Measurements from ENCODE around the gene PRPF18.

PRPF18 gene

GRCh38 chr10:13668126-13668525 is 81.4 kb downstream of the PRPF18 start:
- H3K9me3 ChIP-seq (ENCODE audit: insufficient read depth, low read length, severe bottlenecking): no peaks in the 10 kb centered on the region
- no peak overlapping the region for H3K4me2 ChIP-seq (ENCODE audit: insufficient read depth, low read length)
- H3K36me3 ChIP-seq (ENCODE audit: insufficient read depth, low read length): peaks cover 76% of the 10 kb centered on the region
- H2AFZ ChIP-seq (ENCODE audit: low read depth, low read length): no peak overlapping the region
- no peak for DNase-seq
- H3K4me3 ChIP-seq (ENCODE audit: low read depth in 1 of 2, low read length in 2 of 2): no peak overlapping the region
- no peaks in the 10 kb centered on the region for H3K4me1 ChIP-seq (ENCODE audit: insufficient read depth, low read length)
- TF ChIP-seq CTCF (IDR thresholded peaks at IDR 0.05; ENCODE audit: borderline replicate concordance, extremely low read depth, low read length, poor library complexity, severe bottlenecking): no peak
- no peak for TF ChIP-seq EZH2 (IDR thresholded peaks at IDR 0.05; ENCODE audit: borderline replicate concordance, low read depth, low read length, severe bottlenecking)
- H3K27ac ChIP-seq (ENCODE audit: low read length): no peak overlapping the region
- H3K79me2 ChIP-seq (ENCODE audit: insufficient read depth, low read length): no peaks in the 10 kb centered on the region
- 0 out of 2 replicates have a peak, but pooled peaks cover 3% of the 10 kb centered on the region for H4K20me1 ChIP-seq (ENCODE audit: insufficient read depth, low read length)
- no peak for ATAC-seq (ENCODE audit: insufficient read depth, low read depth)
- H3K27me3 ChIP-seq (ENCODE audit: insufficient read depth, low read length, poor library complexity): no peaks in the 10 kb centered on the region
- no peak overlapping the region for H3K9ac ChIP-seq (ENCODE audit: low read depth, low read length)

- H3K36me3 ChIP-seq (ENCODE audit: insufficient read depth, low read length): peaks cover 76% of the 10 kb centered on the region
- no peaks in the 10 kb centered on the region for H3K9me3 ChIP-seq (ENCODE audit: insufficient read depth, low read length, severe bottlenecking)
- no peaks in the 10 kb centered on the region for H3K79me2 ChIP-seq (ENCODE audit: insufficient read depth, low read length)
- H3K27ac ChIP-seq (ENCODE audit: low read length): no peak overlapping the region
- no peak overlapping the region for H3K4me2 ChIP-seq (ENCODE audit: insufficient read depth, low read length)
- H2AFZ ChIP-seq (ENCODE audit: low read depth, low read length): no peak overlapping the region
- no peak overlapping the region for H3K9ac ChIP-seq (ENCODE audit: low read depth, low read length)
- 0 out of 2 replicates have a peak, but pooled peaks cover 3% of the 10 kb centered on the region for H4K20me1 ChIP-seq (ENCODE audit: insufficient read depth, low read length)
- no peaks in the 10 kb centered on the region for H3K4me1 ChIP-seq (ENCODE audit: insufficient read depth, low read length)
- no peak for ATAC-seq (ENCODE audit: insufficient read depth, low read depth)
- H3K27me3 ChIP-seq (ENCODE audit: insufficient read depth, low read length, poor library complexity): no peaks in the 10 kb centered on the region
- no peak overlapping the region for H3K4me3 ChIP-seq (ENCODE audit: low read depth in 1 of 2, low read length in 2 of 2)
- TF ChIP-seq CTCF (IDR thresholded peaks at IDR 0.05; ENCODE audit: borderline replicate concordance, extremely low read depth, low read length, poor library complexity, severe bottlenecking) (no peak), EZH2 (IDR thresholded peaks at IDR 0.05; ENCODE audit: borderline replicate concordance, low read depth, low read length, severe bottlenecking) (no peak)
- DNase-seq: no peak
Measured at GRCh38 chr10:13669182-13669855, 82.6 kb downstream of the PRPF18 start.

GRCh38 chr10:13669901-13670300 is 83.1 kb downstream of the PRPF18 start:
- Histone ChIP-seq H2AFZ (ENCODE audit: low read depth, low read length) (no peak overlapping the region), H3K9me3 (ENCODE audit: insufficient read depth, low read length, severe bottlenecking) (no peaks in the 10 kb centered on the region), H3K4me1 (ENCODE audit: insufficient read depth, low read length) (no peaks in the 10 kb centered on the region), H3K9ac (ENCODE audit: low read depth, low read length) (no peak overlapping the region), H4K20me1 (ENCODE audit: insufficient read depth, low read length) (0 out of 2 replicates have a peak, but pooled peaks cover 3% of the 10 kb centered on the region), H3K4me2 (ENCODE audit: insufficient read depth, low read length) (no peak overlapping the region), H3K27me3 (ENCODE audit: insufficient read depth, low read length, poor library complexity) (no peaks in the 10 kb centered on the region), H3K79me2 (ENCODE audit: insufficient read depth, low read length) (no peaks in the 10 kb centered on the region), H3K4me3 (ENCODE audit: low read depth in 1 of 2, low read length in 2 of 2) (no peak overlapping the region), H3K36me3 (ENCODE audit: insufficient read depth, low read length) (peaks cover 81% of the 10 kb centered on the region), H3K27ac (ENCODE audit: low read length) (no peak overlapping the region)
- no peak for TF ChIP-seq EZH2 (IDR thresholded peaks at IDR 0.05; ENCODE audit: borderline replicate concordance, low read depth, low read length, severe bottlenecking)
- no peak for TF ChIP-seq CTCF (IDR thresholded peaks at IDR 0.05; ENCODE audit: borderline replicate concordance, extremely low read depth, low read length, poor library complexity, severe bottlenecking)
- DNase-seq (no peak), ATAC-seq (ENCODE audit: insufficient read depth, low read depth) (no peak)

Data from DND-41 (cell line).